Activated B cell treated with CpG ODN at 0.5 μM for 24 hours (primary cell): ENCODE data around the gene MLLT1. TPM values are rescaled to one million over a fixed set of nuclear protein-coding genes. Genes with fewer than 3 reads are reported as not detected.

Experiments
- ATAC-seq: fragments of 200-7000 bp; cut with Tn5 transposase; one replicate; pipeline ENCODE4 v1.10.0; 2021; ENCODE audit warnings: low read depth, mild to moderate bottlenecking, moderate library complexity
- CTCF ChIA-PET: fragments of 350-600 bp; sonication (Branson Sonifier 250); formaldehyde crosslinking; loops from one replicate; lab custom pipeline; 2021; ENCODE audit warnings: antibody characterized with exemption; lab: Charles Lee
- POLR2A ChIA-PET: fragments of 350-600 bp; sonication (Branson Sonifier 250); formaldehyde crosslinking; loops from one replicate; lab custom pipeline; 2021; ENCODE audit warnings: antibody characterized with exemption; lab: Charles Lee
- DNase-seq: peaks from one replicate; pipeline ENCODE4 v3.0.0; 2022
- H3K27ac Mint-ChIP-seq: one replicate; pipeline ENCODE4 v1.8.0; 2020; ENCODE audit warnings: mixed read lengths
- H3K27me3 Mint-ChIP-seq: one replicate; pipeline ENCODE4 v1.8.0; 2021; ENCODE audit warnings: mixed read lengths
- H3K36me3 Mint-ChIP-seq: one replicate; pipeline ENCODE4 v1.8.0; 2021; ENCODE audit warnings: low read depth, mixed read lengths
- H3K4me1 Mint-ChIP-seq: one replicate; pipeline ENCODE4 v1.8.0; 2021; ENCODE audit warnings: mixed read lengths
- H3K4me3 Mint-ChIP-seq: one replicate; pipeline ENCODE4 v1.8.0; 2020; ENCODE audit warnings: mild to moderate bottlenecking, mixed read lengths
- H3K9me3 Mint-ChIP-seq: one replicate; pipeline ENCODE4 v1.8.0; 2020; ENCODE audit warnings: mixed read lengths
- intact Hi-C: fragments of 100-400 bp; cut with micrococcal nuclease; formaldehyde crosslinking; loops from one replicate; pipeline ENCODE4 v1.15.1; 2024
- total RNA-seq: library from RNA; stranded (reverse); gene quantifications from 2 replicates; pipeline ENCODE4 v1.2.3, GENCODE V29; 2022
- TF ChIP-seq, protein P1 (sequence below): fragments of 200-600 bp; IDR thresholded peaks from one replicate; pipeline ENCODE4 v1.8.0; 2022; ENCODE audit warnings: antibody characterized with exemption, mild to moderate bottlenecking

MLLT1 gene
- total RNA-seq, 1 donor from 2014 or later: 41.3 TPM

DNA sequence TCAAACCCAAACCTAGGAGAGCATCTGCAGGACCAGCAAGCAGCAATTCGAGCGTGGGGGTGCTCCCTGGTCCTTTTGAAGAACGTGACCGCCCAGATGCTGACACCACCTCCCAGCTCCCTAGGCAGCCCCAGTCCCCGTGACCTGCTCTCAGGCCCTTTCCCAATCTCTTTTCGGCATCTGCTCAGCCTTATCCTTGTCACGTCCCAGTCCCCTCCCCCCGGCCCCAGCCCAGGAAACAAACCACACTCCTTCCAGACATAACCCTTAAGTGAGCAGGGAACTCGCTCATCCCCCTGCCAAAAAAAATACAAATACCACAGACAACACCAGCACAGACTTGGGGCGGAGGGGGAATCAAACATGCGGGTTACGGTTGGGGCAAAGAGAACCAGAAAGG is 3.3 kb downstream of the MLLT1 start:
- POLR2A ChIA-PET: interaction anchor here (0.5 kb wide), 1 partner anchor 201 kb away, joined by 4 read pairs; no protein-coding TSS in a partner anchor
- Mint-ChIP-seq H3K36me3 (peaks cover 20% of the 10 kb centered on the region), H3K4me3 (no peak overlapping the region)

DNA sequence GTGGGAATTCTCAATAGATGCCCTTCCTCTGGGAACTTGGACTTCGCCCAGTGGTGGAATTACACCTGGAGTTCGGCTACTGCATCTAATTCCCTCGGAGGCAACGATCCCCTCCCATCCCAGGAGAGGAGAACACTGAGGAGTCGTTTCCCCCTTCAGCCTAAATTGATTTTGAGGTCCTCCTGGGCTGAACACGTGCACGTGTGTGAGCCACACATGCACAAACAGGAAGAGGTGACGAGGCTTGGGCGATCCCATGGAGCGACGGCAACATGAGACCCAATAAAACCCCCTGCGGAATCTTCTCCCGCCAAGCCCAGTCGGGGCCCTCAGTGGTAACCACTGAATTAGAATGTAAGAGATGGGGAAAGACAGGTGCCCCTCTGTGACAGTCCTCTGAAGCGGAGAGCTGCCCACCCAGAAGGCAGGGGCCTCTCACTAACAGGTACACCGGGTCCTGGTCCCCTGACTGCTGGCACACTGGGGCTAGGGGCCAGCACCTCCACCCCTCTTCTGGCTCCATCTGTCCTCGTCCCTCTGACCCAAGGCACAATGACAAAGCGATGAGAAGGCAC is 4.5 kb downstream of the MLLT1 start:
- no peaks in the 10 kb centered on the region for H3K9me3 Mint-ChIP-seq
- ChIA-PET CTCF (no interaction called here), POLR2A (no interaction called here)
- H3K27me3 Mint-ChIP-seq: no peaks in the 10 kb centered on the region
- no peak overlapping the region for H3K27ac Mint-ChIP-seq
- peaks cover 29% of the 10 kb centered on the region for H3K36me3 Mint-ChIP-seq
- intact Hi-C loops: loop anchor here (5.0 kb wide), 1 partner anchor 33 kb away; no protein-coding TSS in a partner anchor
- H3K4me3 Mint-ChIP-seq: no peak overlapping the region
- ATAC-seq (no peak), DNase-seq (no peak)
- H3K4me1 Mint-ChIP-seq: peaks cover 36% of the 10 kb centered on the region
- TF ChIP-seq, protein P1, sequence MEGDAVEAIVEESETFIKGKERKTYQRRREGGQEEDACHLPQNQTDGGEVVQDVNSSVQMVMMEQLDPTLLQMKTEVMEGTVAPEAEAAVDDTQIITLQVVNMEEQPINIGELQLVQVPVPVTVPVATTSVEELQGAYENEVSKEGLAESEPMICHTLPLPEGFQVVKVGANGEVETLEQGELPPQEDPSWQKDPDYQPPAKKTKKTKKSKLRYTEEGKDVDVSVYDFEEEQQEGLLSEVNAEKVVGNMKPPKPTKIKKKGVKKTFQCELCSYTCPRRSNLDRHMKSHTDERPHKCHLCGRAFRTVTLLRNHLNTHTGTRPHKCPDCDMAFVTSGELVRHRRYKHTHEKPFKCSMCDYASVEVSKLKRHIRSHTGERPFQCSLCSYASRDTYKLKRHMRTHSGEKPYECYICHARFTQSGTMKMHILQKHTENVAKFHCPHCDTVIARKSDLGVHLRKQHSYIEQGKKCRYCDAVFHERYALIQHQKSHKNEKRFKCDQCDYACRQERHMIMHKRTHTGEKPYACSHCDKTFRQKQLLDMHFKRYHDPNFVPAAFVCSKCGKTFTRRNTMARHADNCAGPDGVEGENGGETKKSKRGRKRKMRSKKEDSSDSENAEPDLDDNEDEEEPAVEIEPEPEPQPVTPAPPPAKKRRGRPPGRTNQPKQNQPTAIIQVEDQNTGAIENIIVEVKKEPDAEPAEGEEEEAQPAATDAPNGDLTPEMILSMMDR: no peak

More for the DNA sequence above, 3.3 kb downstream of the MLLT1 start:
- TF ChIP-seq, protein P1: no peak
- ATAC-seq (no peak), DNase-seq (no peak)
- H3K4me1 Mint-ChIP-seq: peaks cover 38% of the 10 kb centered on the region
- intact Hi-C loops: loop anchor here (5.0 kb wide), 1 partner anchor 34 kb away; no protein-coding TSS in a partner anchor
- CTCF ChIA-PET: no interaction called here
- H3K9me3 Mint-ChIP-seq: no peaks in the 10 kb centered on the region
- no peaks in the 10 kb centered on the region for H3K27me3 Mint-ChIP-seq
- H3K27ac Mint-ChIP-seq: no peak overlapping the region

DNA sequence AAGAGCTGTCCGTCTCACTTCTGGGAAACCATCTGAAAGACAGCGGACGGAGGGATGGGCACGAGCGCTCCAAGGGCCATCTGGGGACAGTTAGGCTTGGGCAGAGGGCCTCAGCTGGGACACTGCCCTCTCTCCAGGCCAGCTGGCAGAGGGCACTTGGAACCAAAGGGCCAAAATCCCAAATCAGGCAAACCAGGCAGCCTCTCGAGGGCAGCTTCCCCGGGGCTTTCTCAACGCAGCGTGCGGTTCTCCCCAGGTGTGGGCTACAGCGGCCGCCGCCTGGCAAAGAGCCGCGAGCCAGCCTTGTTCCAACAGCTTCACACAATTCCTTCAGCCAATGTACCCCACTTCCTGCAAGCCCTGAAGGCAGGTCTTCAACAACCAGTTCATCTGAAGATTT is 5.0 kb downstream of the MLLT1 start:
- Mint-ChIP-seq H3K36me3 (peaks cover 34% of the 10 kb centered on the region), H3K4me1 (peaks cover 36% of the 10 kb centered on the region), H3K4me3 (no peak overlapping the region), H3K27ac (no peak overlapping the region), H3K9me3 (no peaks in the 10 kb centered on the region), H3K27me3 (no peaks in the 10 kb centered on the region)
- CTCF ChIA-PET: no interaction called here
- ATAC-seq (no peak), DNase-seq (no peak)
- POLR2A ChIA-PET: no interaction called here
- TF ChIP-seq, protein P1: no peak
- intact Hi-C loops: loop anchor here (5.0 kb wide), 1 partner anchor 32 kb away; no protein-coding TSS in a partner anchor

DNA sequence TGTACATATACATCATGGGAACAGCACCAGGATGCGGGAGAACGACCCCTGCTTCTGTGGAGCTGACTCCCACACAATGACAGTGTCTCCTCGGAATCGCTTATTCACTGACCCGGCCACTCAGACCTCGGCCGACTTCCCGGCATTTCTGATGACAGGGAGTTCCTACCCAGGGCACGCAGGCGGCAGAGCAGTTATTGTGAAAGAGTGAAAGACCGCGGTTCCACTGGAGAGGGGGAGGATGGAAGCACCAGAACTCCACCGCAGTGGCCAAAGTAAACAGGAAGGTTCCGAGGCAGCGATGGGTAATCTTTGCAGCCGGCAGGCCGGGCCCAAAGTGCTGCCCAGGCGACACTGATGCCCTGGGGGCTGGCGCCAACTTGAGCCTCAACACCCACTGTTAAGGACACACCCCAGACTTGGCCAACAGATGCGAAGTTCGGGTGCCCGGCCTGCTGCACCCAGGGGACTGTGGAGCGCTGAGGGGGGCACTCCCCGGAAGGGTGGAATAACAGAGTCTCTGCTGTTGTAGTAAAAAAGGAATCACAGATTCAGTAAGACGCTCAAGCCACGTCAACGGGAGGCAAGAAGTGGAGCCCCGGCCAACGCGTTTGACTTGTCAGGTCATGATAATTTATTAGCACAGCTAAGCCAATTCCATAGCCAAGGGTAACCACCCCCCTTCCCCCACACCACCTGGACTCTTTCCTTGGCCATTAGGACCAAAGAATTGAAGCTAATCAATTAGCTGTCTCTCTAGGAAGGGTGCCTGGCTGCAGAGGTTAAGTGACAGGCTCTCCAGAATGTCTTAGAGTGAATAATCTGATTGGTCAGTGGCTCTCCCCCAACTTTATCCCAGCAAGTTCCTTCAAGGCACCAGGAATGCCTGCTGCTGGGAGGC is 5.8 kb downstream of the MLLT1 start:
- intact Hi-C loops: no loop called here
- POLR2A ChIA-PET: no interaction called here
- no peak overlapping the region for H3K4me3 Mint-ChIP-seq
- peaks cover 38% of the 10 kb centered on the region for H3K36me3 Mint-ChIP-seq
- peaks cover 34% of the 10 kb centered on the region for H3K4me1 Mint-ChIP-seq
- no peaks in the 10 kb centered on the region for H3K9me3 Mint-ChIP-seq
- H3K27me3 Mint-ChIP-seq: no peaks in the 10 kb centered on the region
- CTCF ChIA-PET: no interaction called here
- no peak overlapping the region for H3K27ac Mint-ChIP-seq
- TF ChIP-seq, protein P1: no peak
- DNase-seq: no peak
- no peak for ATAC-seq
